Tibial artery (tissue), 4 donors: ENCODE data around the gene PRKAR2B.

ENCODE experiments used
- DNase-seq, 2 donors: peaks; one replicate each; pipeline ENCODE4 v3.0.0-alpha.2; 2019
- H3K27ac ChIP-seq, 2 donors: fragments of 200-600 bp; sonication (generic) in 1 of 2; 1 replicate in 1 of 2; 2 replicates in 1 of 2; pipeline ENCODE4 v1.5.1; 2018 to 2019; ENCODE audit warnings: mild to moderate bottlenecking in 1 of 2
- H3K27me3 ChIP-seq, 2 donors: fragments of 200-600 bp; sonication (generic) in 1 of 2; one replicate each; pipeline versions ENCODE4 v1.5.1 to v1.6.0; 2016 to 2019
- H3K36me3 ChIP-seq, 3 donors: fragments of 200-600 bp; sonication (generic) in 2 of 3; one replicate each; pipeline ENCODE4 v1.5.1; 2016 to 2019; ENCODE audit warnings: mild to moderate bottlenecking in 2 of 3
- H3K4me1 ChIP-seq, 4 donors: fragments of 200-600 bp; sonication (generic) in 2 of 4; 1 replicate in 3 of 4; 2 replicates in 1 of 4; pipeline ENCODE4 v1.5.1; 2016 to 2019
- H3K4me3 ChIP-seq, 2 donors: fragments of 200-600 bp; sonication (generic) in 1 of 2; 1 replicate in 1 of 2; 2 replicates in 1 of 2; pipeline ENCODE4 v1.5.1; 2018 to 2019; ENCODE audit warnings: mild to moderate bottlenecking in 2 of 2
- H3K9me3 ChIP-seq, 3 donors: fragments of 200-600 bp; sonication (generic) in 1 of 3; one replicate each; pipeline ENCODE4 v1.5.1; 2016 to 2019
- CTCF ChIP-seq, 2 experiments: fragments of 200-600 bp in 1 of 2; fragments of 450-650 bp in 1 of 2; IDR thresholded peaks; one replicate each; pipeline ENCODE4 v1.5.1; 2017 to 2019; ENCODE audit warnings: antibody characterized with exemption in 2 of 2, mild to moderate bottlenecking in 1 of 2, moderate library complexity in 1 of 2
- intact Hi-C: fragments of 100-400 bp; cut with DNase I; formaldehyde crosslinking; loops from one replicate; pipeline ENCODE4 v1.15.0; 2023; ENCODE audit warnings: low total_unique reads

Gene PRKAR2B

DNA sequence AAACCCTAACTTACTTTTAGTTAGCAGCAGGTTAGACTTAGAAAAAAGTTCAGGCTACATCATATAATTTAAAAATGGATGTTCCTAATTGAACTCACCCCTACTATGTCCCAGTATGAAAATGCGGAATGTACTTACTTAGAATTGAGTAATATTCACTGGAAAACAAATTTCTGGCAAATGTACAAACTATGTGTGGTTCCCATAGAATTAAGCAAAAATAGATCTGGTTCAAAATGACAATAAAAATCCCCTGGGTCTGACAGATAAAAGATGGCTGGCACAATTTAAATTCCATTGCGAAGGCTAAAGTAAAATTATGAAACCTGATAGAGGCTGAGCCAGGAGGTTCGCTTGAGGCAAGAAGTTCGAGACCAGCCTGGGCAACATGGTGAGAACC is 42.4 kb upstream of the PRKAR2B start:
- no peaks in the 10 kb centered on the region for H3K36me3 ChIP-seq
- intact Hi-C loops, result no loop called here
- DNase-seq, result no peak
- no peak for TF ChIP-seq CTCF (IDR thresholded peaks at IDR 0.05)
- H3K4me1 ChIP-seq, result no peaks in the 10 kb centered on the region
- no peaks in the 10 kb centered on the region for H3K9me3 ChIP-seq
- no peak overlapping the region for H3K27ac ChIP-seq
- H3K27me3 ChIP-seq, result no peaks in the 10 kb centered on the region
- no peak overlapping the region for H3K4me3 ChIP-seq

- no peaks in the 10 kb centered on the region for H3K27me3 ChIP-seq
- TF ChIP-seq CTCF (IDR thresholded peaks at IDR 0.05), result no peak
- no peak overlapping the region for H3K27ac ChIP-seq
- DNase-seq, result no peak
- H3K9me3 ChIP-seq, result no peaks in the 10 kb centered on the region
- intact Hi-C loops, result no loop called here
- H3K4me1 ChIP-seq, result no peaks in the 10 kb centered on the region
- H3K4me3 ChIP-seq, result no peak overlapping the region
- no peaks in the 10 kb centered on the region for H3K36me3 ChIP-seq
Measured at GRCh38 chr7:107002529-107002998, 41.9 kb upstream of the PRKAR2B start.

GRCh38 chr7:107007007-107007891 is 37.3 kb upstream of the PRKAR2B start:
- no peaks in the 10 kb centered on the region for H3K36me3 ChIP-seq
- no peaks in the 10 kb centered on the region for H3K9me3 ChIP-seq
- no peak for DNase-seq
- no peak overlapping the region for H3K4me3 ChIP-seq
- intact Hi-C loops, result no loop called here
- no peak for TF ChIP-seq CTCF (IDR thresholded peaks at IDR 0.05)
- H3K27me3 ChIP-seq, result no peaks in the 10 kb centered on the region
- no peaks in the 10 kb centered on the region for H3K4me1 ChIP-seq
- H3K27ac ChIP-seq, result no peak overlapping the region

GRCh38 chr7:107007892-107008287 is 36.6 kb upstream of the PRKAR2B start:
- intact Hi-C loops, result no loop called here
- TF ChIP-seq CTCF (IDR thresholded peaks at IDR 0.05), result no peak
- no peaks in the 10 kb centered on the region for H3K27me3 ChIP-seq
- no peak overlapping the region for H3K27ac ChIP-seq
- no peaks in the 10 kb centered on the region for H3K4me1 ChIP-seq
- H3K4me3 ChIP-seq, result no peak overlapping the region
- H3K36me3 ChIP-seq, result no peaks in the 10 kb centered on the region
- no peaks in the 10 kb centered on the region for H3K9me3 ChIP-seq
- DNase-seq, result no peak

- Histone ChIP-seq H3K27ac (no peak overlapping the region), H3K4me3 (no peak overlapping the region), H3K9me3 (no peaks in the 10 kb centered on the region), H3K36me3 (no peaks in the 10 kb centered on the region), H3K4me1 (no peaks in the 10 kb centered on the region), H3K27me3 (no peaks in the 10 kb centered on the region)
- DNase-seq, result no peak
- no peak for TF ChIP-seq CTCF (IDR thresholded peaks at IDR 0.05)
- intact Hi-C loops, result no loop called here
Measured at GRCh38 chr7:107009846-107010203, 34.7 kb upstream of the PRKAR2B start.
